Activated naive CD4-positive, alpha-beta T cell treated with anti-CD3 and anti-CD28 coated beads, Interleukin-2, amount 50 U/mL, for 16 hours (primary cell): ENCODE results near the gene FADS3.
A peak's percentile ranks its signal among the peaks of the same experiment; 100 is the strongest.

ENCODE experiments used
- DNase-seq: peaks from one replicate; pipeline ENCODE4 v3.0.0-alpha.2; 2020

The FADS3 gene, protein sequence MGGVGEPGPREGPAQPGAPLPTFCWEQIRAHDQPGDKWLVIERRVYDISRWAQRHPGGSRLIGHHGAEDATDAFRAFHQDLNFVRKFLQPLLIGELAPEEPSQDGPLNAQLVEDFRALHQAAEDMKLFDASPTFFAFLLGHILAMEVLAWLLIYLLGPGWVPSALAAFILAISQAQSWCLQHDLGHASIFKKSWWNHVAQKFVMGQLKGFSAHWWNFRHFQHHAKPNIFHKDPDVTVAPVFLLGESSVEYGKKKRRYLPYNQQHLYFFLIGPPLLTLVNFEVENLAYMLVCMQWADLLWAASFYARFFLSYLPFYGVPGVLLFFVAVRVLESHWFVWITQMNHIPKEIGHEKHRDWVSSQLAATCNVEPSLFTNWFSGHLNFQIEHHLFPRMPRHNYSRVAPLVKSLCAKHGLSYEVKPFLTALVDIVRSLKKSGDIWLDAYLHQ

DNA sequence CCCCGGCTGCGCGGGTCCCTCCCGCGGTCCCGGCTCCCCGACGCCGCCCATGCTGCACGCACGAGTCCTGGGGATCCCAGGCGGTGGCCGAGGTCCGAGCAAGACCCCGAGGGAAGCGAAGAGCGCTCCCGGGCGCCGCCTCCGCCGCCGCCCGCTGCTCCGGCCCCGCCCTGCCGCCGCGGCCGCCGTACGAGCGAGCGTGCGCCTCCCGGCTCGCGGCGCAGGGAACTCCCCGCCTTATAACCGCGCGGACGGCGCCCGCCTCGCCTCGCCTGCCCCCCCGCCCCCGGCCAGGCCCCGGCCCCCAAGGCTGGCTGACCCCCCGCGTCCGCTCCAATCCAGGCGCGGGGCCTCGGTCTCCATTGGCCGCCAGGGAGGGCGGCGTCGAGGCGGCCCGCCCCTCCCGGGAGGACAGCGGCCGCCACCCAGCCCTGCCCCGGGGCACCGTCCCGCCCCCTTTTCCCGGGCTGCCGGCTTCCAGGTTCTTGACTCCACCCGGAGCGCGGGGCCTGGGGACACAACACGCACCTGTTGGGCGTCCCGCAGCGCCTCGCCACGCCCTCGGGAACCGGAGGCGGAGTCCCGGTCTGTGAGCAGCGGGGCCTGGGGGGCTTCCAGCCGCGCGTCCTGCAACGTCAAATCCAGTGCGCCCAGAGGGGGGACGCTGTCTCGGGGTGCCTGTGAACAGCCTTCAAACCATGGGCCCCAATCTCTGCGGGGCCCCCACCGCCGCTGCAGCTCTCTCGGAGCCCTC, at the start of gene FADS3:
TSS of gene FADS3 (minus strand) at position 215 of the 754 bp plus-strand sequence. CDS start at position 51, 164 bp downstream.
- peak; percentile 58 for DNase-seq

DNA sequence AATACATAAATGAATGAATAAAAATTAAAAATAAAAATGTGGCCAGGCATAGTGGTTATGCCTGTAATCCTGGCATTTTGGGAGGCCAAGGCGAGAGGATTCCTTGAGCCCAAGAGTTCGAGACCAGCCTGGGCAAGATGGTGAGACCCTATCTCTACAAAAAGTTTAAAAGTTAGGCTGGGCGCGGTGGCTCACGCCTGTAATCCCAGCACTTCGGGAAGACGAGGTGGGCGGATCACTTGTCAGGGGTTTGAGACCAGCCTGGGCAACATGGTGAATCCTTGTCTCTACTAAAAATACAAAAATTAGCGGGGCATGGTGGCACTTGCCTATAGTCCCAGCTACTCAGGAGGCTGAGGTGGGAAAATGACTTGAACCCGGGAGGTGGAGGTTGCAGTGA, 49.1 kb upstream of the FADS3 start:
- no peak for DNase-seq

DNA sequence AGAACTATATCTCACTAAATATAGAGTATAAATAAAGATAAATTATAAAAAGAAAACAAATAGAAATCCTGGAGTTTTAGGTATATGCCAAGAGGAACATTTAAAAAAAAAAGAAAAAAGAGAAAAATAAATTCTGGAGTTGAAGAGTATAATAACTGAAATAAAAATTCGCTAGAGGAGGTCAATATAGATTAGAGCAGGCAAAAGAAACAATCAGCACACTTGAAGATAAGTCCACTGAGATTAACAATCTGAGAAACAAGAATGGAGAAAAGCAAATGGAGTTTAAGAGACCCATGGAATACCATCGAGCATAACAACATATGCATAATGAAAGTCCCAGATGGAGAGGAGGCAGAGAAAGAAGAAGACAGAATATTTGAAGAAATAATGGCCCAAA, 44.5 kb upstream of the FADS3 start:
- DNase-seq = no peak

DNA sequence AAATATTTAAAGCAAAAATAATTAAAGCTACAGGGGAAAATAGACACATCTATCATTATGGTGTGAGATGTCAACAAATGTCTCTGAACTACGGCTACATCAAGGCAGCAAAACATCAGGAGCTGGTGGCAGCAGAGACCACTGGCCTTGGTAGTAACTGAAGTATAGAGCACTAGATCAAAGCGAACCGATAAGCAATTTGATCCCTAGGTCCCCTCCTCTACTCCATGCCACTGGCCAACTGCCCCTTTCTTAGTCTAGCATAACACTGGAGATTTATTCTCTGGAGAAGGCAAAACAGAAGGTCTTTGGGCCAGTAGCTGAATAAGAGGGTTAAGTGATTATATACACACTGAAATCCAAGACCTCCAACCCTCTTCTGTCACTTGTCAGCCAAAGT, 39.6 kb upstream of the FADS3 start:
- DNase-seq = no peak

DNA sequence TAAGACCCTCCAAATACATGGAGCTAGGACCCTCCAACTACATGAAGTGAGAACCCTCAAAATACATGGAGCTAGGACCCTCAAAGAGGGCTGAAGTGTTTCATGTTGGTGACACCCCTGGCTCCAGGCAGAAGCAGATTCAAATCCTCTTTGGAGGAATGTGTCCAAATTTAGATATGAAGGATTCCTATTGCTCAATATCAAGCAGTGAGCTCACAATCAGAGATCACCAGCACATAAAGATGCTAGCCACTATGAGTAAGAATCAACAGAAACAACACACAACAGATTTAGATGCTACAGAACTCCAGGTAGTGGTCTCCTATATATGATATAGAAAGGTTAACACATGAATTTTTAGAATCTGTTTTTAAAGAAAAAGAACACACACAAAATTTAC, 37.3 kb upstream of the FADS3 start:
- no peak for DNase-seq

DNA sequence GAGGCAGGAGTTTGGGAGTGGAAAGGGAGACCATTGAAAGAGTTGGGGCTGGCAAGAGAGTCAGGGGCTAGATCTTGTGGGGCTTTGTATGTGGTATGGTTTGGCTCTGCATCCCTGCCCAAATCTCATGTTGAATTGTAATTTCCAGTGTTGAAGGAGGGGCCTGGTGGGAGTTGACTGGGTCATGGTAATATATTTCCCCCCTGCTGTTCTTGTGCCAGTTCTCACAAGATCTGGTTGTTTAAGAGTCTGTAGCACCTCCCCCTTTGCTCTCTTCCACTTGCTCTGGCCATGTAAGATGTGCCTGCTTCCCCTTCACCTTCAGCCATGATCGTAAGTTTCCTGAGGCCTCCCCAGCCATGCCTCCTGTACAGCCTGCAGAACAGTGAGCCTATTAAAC, 36.2 kb upstream of the FADS3 start:
- DNase-seq = no peak

DNA sequence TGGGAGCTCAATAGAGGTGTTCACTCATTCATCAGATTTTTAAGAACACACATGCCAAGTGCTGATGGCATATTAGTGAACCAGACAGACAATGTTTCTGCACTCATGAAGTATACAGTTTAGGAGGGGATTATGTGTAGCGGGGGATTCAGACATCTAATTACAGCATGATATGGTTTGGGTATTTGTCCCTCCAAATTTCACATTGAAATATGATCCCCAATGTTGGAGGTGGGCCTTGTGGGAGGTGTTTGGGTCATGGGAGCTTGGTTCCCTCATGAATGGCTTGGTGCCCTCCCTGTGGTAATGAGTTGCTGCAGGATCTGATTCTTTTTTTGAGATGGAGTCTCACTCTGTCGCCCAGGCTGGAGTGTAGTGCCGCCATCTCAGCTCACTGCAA, 34.9 kb upstream of the FADS3 start:
- DNase-seq = no peak

DNA sequence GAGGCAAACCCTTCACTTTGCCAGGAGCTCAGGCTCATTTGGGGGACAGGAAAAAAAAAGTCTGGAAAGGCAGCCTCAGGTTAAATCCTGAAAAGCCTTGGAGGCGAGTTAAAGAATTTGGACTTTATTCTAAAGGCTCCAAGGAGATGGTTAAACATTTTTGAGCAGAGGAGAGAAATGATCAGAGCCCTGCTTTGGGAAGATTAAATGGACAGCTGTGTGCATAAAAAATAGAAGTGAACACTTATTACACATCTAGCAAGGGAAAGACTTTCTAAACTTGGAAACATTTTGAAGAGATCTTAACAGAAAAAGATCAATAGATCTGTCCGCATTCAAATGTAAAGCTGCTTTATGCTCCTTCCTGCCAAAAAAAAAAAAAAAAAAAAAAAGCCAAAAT, 34.4 kb upstream of the FADS3 start:
- DNase-seq = no peak

DNA sequence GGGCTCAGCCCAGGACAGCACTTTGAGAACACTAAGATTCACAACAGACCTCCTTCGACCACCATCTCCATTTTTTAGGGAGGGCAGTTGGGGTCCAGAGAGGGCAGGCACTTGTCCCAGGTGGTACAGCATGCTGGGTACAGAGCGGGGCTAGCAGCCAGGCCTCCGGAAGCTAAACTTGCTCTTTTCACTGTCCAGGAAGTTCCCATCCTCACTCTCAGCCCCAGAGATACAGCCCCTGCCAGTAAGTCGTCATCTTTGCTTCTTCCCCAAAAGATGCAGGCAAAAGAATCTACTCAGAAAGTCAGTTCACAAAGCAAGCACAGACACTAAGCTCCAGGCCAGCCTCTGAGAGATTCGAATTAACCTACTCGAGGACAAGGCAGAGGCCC, 32.7 kb upstream of the FADS3 start:
- no peak for DNase-seq

DNA sequence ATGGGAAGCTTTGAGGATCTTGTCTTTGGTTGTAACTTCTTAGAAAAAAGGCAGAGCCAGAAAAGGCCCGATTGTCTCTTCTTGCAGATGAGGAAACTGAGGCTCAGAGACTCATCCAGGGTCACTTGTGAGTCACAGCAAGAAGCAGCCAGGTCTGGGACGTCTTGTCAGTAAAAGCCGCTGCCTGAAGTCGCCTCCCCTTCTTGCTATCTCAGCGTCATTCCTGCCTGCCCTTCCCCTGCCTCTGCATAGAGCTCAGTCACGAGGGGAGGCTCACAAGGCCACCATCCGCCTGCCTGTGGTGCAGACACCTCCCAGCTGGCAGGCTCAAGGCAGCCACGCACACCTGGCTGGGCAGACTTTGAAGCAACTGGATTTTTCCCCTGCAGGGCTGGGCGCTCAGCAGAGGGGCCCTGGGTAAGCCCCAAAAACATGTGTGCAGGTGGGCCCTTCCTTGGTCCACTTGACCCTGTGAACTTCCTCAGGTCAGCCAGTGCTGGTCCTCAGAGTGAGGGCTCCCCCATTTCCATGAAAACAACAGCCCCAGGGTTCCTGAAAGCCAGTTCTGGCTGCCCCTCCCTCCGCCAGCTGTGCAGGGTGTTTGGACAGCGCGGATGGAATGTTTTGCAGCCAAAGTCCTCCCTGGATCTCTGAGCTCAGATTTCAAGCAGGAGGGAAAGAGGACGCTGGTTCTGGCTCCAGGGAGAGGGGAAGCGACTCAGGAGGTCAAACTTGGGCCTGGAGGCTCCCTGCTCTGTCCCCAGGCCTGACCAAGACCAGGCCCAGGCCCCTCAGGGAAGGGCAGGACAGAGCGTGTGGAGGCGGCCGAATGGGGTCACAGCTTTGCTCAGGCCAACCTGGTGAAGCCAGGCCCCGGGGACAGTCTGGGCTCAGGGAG, 32.1 kb upstream of the FADS3 start:
- no peak for DNase-seq

DNA sequence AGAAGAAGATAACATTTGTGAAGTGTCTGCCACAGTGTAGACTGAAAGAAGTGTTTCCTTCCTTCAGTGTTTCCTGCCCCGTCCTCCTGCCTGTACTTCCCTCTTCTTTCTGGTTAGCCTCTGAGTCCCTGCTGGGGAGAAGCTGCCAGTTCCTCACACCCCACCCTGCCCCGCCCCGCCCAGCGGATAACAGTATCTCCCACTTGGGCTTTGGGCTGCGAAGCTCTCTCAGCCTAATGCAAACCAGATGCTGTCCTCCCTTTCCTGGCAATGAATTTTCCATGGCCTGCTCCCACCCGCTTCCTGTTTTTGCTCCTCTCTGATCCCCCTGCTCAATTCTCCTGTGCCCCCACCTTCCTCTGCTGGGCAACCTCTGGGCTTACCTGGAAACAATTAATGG, 31.2 kb upstream of the FADS3 start:
- DNase-seq = no peak

DNA sequence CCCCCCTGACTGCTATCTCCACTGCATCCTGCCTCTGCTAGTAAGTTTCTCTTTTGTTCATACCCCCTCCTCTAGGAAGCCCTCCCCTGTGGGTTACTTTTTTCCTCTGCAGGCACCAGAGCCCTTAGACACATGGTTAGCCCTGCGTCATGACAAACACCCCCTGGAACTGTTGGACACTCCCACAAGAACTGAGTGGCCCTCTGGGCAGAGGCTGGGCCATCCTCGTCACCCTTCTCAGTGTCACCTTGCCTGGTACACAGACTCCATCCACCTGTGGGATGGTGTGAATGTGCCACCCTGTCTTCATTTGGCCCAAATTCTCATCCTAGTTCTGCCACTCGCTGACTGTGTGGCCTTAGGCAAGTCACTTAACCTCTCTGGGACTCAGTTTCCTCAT, 30.1 kb upstream of the FADS3 start:
- no peak for DNase-seq

DNA sequence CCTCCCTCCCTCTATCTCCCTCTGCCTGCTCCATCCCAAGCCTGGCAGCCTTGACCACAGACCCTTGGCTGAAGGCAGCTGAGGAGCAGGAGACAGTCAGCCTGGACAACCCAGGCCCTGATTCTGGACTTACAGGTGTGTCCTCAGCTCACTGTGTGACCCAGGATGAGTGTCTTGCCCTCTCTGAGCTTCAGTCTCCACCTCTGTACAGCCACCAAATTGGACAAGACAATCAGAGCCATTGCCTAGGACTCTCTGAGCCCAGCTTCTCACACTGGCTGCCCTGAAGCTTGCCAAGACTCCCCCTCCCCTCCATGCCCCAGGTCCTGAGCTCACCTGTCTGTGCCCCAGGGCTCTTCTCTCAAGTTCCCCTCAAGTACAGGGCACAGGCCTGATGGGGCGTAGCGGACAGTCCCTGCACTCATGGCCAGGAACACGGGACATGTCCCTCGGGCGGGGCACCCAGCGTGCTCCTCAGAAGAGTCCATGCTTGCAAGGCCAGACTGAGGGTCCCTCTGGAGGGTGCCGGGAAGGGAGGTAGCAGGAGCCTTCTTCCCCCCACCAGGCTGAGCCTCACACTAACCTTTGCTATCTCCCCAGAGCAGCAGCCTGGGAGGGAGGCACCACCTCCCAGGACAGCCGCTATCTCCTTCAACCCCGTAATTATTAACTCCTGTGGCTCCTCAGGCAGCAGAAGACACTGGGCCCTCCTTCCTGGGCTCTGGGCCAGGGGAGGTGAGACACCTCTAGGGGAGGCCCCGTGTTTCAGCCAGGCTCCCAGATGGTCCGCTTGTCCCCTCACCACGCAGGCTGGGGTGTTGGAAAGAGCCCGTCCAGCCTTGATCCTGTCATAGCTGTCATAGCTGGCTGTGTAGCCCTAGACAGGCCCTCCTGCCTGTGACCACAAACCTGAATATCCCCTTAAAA, 28.6 kb upstream of the FADS3 start:
- no peak for DNase-seq

DNA sequence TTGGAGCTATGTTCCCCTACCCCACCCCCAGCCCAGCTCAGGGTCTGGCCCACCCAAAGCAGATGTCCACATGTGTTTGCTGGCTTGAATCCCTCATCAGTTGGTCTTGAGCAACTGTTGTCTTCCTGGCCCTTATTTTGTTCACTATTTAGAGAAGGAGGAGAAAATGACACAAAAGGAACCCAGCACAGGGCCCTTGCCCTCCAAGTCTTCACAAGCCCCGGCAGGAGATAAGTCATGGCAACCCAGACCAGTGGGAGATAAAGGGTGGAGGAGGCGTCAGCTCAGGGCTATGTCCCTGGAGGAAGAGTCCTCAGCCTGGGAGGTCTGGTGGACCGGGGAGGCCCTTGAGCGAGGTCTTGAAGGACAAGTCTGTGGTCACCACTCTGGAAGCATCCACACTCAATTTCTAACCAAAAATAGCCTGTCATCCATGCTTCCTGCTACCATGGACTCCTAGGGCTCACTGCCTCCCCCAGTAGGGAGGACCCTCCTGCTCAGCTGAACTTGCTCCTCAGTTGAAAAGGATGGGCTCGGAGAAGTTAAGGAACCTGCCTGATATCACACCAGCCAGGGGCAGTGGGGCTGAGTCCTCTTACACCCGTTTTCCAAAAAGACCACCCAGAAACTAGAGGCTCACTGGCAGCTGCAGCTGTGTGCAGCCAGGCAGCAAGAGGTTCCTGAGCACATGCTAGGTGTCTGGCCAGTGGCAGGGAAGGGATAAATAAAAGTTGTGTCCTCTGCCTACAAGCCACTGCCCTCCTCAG, 27.8 kb upstream of the FADS3 start:
- DNase-seq = no peak

DNA sequence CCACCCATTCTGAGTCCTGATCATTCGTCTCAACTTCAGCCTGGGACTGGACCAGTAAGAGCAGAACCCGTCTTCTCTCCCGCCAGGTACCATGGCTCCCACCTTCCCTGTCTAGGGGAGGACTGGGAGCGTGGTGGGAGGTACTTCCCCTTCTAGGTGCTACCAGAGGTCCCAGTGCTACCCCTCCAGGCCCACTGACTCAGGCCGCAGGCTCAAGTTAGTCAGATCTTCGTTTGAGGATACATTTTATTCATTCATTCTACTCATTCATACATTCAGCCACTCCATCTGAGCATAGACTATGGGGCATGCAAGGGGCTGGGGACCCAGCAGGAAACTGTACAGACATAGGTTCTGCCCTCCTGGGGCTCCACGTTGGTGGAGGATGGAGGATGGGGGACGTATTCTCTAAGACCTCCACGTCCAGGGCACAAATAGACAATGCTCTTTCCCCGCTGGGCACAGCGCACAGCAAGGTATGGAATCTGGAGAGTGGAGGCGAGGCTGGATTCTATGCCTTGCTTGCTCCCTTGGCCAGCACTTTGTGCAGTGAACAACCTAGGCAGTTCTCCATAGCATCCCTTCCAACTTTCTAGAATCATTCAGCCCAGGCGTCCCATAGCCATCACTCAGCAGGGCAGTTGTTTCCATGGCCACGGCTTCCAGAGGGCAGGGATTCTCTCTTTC, 27.0 kb upstream of the FADS3 start:
- DNase-seq = no peak

DNA sequence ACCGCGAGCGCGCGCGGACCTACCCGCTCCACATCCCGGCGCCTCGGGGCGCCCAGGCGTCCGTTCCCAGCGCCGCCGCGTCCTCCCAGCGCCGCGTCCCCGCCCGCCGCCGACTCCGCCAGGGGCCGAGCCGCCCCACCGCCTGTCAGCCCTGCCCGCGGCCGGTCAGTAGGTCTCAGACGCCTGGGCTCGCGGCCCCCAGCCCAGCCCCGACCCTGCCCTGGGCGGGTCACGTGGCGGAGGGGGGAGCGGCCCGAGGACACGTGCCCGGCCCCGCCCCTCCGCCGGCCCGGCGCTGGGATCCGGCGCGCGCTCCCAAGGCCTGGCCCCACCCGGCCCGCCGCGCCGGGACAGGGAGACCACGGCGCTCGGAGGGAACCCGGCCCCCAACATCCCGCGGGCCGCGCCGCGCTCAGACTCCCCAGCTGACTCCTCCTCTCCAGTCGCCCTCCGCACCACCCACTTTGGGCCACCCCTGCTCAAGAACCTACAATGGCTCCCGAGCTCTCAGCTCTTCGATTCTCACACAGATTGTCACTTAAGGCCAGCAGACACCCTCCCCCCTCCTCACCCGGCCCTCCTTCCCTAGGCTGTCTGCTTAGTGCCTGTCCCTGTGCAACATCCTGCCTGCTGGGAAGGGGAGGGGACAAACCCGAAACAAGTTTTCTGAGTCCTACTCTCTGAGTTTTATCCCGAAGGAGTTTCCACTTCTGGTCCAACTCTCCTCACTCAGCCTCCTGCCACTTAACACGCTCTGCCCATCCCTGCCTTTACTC, 26.2 kb upstream of the FADS3 start, which contains the start of gene RAB3IL1:
TSS of gene RAB3IL1 (minus strand) at position 233 of the 776 bp plus-strand sequence. CDS start at position 34, 199 bp downstream.
- DNase-seq = no peak

DNA sequence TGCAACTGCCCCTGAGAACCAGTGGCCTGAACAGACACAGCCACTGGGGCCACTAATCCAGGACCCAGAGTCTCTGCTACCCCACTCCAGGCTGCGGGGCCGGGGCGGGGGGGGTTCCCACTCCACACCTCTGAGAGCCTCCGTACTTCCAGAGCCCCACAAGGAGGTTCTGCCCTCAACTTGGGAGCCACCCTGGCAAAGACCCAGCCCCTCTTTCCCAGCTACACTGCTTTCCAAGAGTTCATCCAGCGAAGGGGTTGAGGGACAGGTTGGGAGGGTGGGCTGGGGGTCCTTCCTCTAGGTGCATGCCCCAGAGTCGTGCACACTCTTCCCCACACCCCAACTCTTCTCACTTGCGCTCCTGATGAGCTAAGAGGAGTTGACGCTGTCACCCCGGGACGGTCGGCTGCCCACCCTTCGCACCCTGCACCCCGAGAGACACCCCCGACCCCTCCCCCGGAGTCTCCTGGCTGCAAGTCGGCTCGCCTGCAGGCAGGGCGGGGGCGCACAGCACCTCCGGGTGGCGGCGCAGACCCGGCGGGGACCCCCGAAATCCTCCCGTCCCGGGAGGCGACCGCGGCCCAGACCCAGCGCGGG, 25.5 kb upstream of the FADS3 start:
- DNase-seq = no peak

DNA sequence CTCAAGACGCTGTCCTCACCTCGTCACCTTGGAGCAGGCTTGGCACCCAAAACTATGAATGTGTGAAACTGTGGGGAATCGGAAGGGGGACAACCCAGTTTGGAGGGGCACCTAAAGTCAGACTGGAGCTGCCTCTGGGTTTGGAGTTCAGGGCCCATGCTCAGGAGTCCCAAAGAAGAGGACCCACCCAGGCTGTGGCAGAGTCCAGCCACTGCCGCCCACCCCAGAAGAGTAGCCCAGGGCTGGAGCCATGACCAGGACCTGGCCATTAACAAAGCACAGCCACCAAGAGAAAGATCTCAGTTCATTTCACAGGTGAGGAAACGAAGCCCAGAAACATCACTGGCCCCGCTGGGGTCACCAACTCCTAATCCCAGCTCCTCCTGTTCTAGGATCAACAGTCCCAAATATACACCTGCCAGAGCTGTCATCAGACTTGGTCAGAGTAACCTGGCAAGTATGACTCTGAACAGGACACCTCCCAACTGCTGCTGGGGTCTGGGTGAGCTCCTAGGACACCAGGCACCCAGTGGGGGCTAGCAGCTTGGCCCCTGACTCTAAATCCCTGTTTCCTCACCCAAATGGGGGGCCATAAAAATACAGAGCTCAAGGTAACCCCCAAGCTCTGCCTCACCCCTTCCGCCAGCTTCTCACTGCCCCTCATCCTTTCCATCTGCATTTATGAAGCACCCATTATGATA, 23.3 kb upstream of the FADS3 start:
- DNase-seq = no peak
